ENCODE results near the gene C11orf68.

DNA sequence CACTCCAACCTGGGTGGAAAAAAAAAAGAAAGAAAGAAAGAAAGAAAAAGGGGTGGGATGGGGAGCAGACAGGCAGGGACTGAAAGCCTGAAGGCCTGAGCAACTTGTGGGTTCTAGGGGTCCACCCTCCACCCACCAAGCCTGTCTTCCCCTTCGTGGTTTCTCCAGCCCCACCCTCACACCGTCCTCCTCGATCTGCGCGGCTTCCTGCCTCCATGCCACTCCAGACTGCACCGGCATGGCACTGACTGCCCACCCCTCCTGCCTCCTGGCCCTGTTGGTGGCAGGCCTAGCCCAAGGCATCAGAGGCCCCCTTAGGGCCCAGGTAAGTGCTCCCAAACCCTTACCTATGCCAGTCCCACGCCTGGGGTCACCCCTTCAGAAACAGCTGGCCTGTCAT, 39.2 kb downstream of the C11orf68 start, which contains the start of gene CTSW:
- TF ChIP-seq POLR2A (IDR thresholded peaks at IDR 0.05; ENCODE audit: low read depth, low read length) (0 out of 2 replicates have a peak, but pooled peaks have one; percentile 8), POLR2AphosphoS5 (IDR thresholded peaks at IDR 0.05; ENCODE audit: low read depth, low read length) (no peak)

Data from GM12892 (cell line).